Dermis microvascular lymphatic vessel endothelial cell (primary cell): ENCODE measurements around the gene NBPF6. TPM values are rescaled to one million over a fixed set of nuclear protein-coding genes. Genes with fewer than 3 reads are reported as not detected.
"Not testable (repeated sequence)": the region's sequence is repeated elsewhere in the genome, so short reads cannot be mapped to it uniquely, and the experiment has no call there.

ENCODE experiments used
- DNase-seq, 2 donors: peaks; one replicate each; pipeline versions ENCODE4 v3.0.0 to v3.0.0-alpha.2; 2010; ENCODE audit warnings: low read depth in 2 of 2
- total RNA-seq: library from RNA; depleted of rRNA; stranded (reverse); fragments of >200 nt; gene quantifications from 2 replicates; pipeline ENCODE4 v1.2.1, GENCODE V29; 2014

NBPF6 gene, protein sequence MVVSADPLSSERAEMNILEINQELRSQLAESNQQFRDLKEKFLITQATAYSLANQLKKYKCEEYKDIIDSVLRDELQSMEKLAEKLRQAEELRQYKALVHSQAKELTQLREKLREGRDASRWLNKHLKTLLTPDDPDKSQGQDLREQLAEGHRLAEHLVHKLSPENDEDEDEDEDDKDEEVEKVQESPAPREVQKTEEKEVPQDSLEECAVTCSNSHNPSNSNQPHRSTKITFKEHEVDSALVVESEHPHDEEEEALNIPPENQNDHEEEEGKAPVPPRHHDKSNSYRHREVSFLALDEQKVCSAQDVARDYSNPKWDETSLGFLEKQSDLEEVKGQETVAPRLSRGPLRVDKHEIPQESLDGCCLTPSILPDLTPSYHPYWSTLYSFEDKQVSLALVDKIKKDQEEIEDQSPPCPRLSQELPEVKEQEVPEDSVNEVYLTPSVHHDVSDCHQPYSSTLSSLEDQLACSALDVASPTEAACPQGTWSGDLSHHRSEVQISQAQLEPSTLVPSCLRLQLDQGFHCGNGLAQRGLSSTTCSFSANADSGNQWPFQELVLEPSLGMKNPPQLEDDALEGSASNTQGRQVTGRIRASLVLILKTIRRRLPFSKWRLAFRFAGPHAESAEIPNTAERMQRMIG
- total RNA-seq, result not detected in 2 replicates

DNA sequence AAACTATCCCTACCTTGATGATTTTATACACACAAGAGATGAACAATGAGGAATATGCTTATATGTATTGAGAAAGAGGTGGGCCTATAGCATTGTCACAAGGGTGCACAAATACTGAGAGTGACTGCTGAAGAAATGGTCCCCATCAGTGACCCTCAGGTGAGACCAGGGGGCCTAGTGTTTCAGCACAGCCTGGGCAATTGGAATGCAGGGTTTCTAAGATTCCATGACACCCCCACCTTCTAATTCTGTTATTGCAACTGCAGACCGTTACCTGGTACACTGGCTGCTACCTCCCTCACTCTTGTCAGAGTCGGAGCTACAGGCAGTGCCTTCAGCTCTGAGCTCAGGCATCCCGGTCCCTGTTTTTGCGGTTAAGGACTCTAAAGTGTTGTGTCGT is at the start of gene NBPF6:
Gene NBPF6, plus strand, starts transcription at position 301 of the 400 bp plus-strand sequence. CDS start 259 bp downstream, outside the sequence.
- DNase-seq, result not testable (repeated sequence)

DNA sequence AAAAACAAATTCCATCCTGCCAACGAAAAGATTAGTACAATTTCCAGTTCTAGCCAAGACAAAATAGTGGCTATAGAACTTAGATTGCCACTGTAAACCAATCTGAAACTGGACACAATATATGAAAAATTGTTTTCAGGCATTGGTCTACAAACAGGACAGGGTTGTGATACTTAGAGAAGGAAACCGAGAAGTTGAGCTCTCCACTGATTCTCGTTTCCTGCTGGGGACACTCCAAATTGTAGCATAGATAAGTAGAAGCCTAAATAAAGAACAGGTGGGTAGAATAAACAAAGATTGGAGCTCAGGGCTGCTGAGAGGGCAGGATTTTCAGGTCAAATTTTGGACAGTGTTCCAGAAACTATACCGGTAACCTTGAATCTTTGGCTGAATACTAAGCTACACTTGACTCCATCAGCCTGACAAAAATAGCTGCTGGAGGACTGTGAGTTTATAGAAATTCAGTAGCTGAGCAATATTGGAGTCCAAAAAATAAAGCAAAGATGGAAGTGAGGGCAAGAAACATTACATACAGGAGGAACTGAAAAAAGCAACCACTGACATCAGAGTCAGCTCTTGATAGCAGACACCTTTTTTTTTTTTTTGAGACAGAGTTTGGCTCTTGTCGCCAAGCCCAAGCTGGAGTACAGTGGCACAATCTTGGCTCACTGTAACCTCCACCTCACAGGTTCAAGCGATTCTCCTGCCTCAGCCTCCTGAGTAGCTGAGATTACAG is 38.9 kb upstream of the NBPF6 start:
- DNase-seq, result not testable (repeated sequence)

DNA sequence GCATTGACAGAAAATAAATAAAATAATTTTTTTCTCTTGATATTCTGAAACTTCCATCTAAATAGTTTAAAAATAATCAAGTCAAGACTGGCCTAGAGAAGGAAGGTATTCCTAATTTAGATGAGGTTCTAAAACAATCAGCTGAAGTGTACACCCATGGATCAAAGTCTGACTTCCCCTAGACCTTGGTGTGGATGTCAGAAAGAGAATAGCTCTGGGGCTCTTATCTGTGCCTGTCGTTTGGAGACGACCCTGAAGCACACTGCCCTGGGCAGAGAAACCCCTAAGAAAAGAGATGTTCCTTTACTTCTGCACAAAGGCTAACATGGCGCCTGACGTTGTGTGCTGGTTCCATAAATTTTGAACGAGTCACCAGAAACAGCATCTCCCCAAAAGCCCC is 30.0 kb upstream of the NBPF6 start:
- not testable (repeated sequence) for DNase-seq

DNA sequence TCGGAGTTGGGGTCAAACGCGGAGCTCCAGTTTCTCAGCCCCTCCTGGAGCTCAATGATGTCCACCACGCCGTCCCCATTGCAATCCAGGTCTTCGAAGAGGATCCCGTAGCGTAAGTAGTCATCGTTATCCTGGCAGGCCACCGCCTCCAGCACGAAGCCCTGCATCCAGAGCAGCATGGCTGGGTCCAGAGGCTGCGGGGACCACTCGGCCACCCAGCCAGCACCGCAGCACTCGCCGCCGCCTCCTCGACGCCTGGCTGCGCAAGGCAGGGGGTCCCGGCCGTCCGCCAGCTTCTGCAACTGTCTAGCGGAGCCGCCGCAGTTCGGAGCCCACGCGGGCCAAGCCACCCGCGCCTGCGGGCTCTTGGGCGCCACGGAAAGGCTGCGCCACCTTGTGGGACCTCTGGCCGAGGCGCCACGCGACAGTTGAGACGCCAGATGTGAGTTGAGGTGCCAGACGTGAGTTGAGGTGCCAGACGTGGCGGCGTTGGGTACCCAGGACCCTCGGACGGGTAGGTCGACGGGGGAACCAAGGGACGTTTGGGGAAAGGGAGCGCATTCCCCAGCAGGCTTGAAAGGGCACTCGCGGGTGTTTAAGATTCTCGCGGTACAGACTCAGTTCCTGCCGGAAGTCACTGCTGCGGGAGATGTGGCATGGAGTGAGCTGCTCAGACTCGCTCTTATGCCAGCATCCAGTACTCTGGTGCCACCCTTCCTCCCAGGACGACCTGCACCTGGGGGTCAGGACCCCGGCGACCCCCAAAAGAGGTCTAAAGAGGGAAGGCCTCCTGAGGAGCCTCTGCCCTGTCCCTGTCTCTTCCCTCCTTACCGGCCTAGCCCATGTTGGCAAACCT is 28.9 kb upstream of the NBPF6 start:
- not testable (repeated sequence) for DNase-seq

DNA sequence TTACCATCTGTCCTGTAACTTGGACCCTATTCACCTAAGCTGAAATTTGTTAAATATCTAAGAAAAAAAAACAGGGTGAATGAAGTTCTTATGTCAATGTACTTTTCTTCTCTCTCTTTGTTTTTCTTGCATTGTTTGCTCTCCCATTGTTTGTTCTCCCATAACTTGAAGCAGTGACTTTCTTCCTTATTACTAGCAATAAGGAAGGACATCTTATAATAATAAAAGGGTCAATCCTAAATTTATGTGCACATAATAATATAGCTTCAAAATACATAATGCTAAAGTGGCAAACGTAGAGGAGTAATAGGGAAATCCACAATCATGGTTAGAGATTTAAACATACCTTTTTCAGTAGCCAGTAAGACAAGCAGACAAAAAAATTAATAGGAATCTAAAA is 23.3 kb upstream of the NBPF6 start:
- DNase-seq, result not testable (repeated sequence)

DNA sequence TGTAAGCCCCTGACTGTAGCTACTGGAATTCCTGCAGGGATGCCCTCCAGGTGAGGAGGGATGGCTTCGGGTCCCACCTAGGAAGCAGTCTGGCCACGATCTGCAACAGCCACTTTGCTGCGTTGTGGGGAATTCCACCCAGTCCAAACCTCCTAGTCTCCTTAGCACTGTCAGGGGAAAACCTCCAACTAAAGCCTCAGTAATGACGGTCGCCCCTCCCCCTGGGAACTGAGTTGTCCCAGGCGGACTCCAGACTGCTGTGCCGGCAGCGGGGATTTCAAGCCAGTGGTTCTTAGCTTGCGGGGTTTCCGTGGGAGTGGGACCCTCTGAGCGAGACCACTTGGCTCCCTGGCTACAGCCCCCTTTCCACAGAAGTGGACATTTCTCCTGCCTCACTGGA is 18.1 kb upstream of the NBPF6 start:
- DNase-seq, result not testable (repeated sequence)

DNA sequence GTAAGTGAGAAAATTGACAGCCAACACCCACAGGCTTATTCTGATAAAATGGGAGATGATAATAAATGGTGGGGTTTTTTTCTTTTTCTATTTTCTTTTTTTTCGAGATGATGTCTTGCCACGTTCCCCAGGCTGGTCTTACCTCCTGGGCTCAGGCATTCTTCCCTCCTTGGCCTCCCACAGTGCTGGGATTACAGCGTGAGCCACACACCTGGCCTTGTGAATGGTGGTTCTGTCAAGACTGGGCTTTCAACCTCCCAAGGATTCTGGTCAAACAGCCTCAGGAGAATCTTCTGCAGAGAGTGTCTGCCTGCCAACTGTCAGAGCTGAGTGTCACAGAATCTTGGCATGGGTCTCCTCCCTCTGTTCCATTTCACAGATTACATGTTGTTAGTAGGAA is 16.7 kb upstream of the NBPF6 start:
- DNase-seq, result not testable (repeated sequence)

DNA sequence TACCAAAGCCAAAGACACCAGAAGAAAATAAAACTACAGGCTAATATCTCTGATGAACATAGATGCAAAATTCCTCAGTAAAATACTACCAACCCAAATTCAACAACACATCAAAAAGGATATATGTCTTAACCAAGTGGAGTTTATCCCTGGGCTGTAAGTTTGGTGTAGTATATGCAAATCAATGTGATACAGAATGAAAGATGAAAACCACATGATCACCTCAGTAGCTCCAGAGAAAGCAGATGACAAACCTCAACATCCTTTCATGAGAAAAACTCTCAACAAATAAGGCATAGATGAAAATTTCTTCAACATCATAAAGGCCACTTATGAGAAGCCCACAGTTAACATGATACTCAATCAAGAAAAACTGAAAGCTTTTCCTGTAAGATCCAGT is 11.6 kb upstream of the NBPF6 start:
- not testable (repeated sequence) for DNase-seq

DNA sequence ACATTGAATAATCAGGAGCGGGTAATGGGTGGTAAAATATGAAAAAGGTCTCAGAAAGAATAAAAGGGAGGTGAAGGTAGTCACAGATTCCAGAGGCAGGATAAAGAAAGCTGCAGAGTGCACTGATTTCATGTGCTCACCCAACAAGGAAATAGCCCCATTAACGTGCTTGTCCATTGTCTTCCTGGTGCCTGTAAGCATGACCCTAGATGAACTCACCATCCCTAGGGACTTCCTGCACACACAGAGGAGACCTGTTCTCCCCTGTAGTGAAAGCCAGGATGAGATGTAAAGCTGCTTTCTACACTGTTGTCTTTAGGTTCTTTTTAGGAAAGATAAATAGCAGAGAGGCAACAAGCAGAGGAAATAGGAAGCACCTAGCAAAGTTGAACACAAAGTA is 4.4 kb downstream of the NBPF6 start:
- not testable (repeated sequence) for DNase-seq

DNA sequence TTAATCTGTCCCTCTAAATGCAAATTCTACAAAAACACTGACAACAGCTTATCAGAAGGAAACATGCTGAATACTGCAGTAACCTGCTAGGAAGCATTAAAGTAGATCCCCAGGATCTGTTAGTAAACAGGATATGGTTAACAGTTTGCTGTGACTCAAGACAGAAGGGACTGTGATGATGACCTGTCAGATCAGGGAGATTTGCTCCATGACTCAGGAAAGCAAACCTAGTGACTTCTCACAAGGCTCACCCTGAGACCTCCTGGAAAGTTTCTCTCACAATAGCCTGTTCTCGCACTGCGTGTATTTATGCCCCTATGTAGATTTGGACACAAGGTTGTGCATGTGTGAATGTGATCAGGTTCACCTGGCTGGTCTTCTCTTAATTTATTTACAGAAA is 8.5 kb downstream of the NBPF6 start:
- not testable (repeated sequence) for DNase-seq

DNA sequence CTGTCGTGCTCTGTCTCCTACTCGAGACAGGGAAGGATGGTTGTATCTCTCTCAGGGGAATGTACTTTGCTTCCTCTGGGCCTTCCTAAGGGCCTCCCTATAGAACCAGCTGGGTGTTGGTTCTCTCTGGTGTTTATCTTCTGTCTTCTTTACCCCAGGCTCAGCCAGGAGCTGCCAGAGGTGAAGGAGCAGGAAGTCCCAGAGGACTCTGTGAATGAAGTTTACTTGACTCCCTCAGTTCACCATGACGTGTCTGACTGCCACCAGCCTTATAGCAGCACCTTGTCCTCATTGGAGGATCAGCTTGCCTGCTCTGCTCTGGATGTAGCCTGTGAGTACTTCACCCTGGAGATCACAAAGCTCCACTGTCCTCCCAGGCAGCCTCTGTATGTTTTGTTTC is 11.6 kb downstream of the NBPF6 start:
- DNase-seq, result not testable (repeated sequence)

DNA sequence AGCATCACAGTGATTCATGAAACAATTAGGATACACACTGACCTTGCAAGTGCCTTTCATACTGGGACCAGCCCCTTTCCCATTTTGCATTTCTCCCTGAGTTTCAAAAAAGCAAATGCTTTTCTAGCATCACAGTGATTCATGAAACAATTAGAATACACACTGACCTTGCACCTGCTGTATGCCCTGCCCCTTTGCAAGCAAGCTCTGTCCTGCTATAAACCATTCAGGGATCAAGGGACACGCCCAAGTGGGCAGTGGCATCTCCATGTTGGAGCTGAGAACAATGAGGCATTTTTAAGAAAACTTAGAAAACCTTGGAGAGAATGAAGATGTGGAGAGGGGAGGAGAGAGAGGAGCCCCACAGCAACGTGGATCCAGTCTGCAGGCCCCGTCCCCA is 13.8 kb downstream of the NBPF6 start:
- not testable (repeated sequence) for DNase-seq

DNA sequence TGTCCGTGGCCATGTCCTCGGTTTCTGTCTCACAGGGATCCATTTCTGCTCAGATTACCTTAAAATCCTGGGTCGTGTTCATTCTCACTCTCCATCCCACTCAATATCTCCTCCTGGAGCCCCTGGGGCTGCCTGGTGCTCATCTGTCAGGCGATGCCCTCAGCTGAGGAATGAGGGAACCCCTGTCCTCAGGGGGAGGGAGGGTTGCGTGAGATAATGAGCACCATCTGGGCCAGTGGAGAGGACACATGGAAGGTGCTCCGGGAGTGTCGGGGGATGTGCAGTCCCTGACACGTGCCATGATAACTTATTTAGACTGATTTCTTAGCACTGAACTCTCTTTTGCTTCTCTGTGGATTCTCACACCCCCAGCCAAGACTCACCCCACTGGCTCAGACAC is 16.0 kb downstream of the NBPF6 start:
- not testable (repeated sequence) for DNase-seq

DNA sequence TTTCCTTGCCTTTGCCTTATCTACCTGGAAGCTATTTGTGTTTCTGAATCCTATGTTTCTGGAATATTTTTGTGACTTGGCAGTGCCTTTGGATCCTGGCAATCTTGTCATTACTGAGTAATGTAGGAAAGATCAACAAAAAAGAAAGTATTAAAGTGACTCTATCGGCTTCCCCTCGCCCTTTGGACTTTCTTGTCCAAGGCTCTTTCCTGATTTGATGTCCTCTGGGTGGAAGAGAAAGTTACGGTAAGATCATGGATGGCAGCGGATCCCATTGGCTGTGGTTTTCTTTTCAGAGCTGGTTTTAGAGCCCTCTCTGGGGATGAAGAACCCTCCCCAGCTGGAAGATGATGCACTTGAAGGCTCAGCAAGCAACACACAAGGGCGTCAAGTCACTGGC is 17.0 kb downstream of the NBPF6 start:
- DNase-seq, result not testable (repeated sequence)

DNA sequence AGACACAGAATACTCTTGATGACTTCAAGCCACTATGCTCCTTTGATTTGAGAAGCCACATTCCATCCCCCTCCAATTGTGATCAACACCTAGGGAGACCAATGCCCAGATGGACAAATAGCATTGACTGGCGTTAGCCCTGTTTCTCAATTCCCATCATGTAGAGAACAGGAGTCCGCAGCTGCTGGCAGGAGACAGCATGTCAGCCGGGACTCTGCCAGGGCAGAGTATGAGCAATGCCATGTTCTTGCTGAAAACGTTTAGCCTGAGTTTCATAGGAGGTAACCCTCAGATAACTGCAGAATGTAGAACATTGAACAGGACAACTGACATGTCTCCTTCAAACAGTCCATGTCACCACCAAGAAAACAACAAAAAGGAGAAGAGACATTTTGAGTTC is 20.6 kb downstream of the NBPF6 start:
- not testable (repeated sequence) for DNase-seq

DNA sequence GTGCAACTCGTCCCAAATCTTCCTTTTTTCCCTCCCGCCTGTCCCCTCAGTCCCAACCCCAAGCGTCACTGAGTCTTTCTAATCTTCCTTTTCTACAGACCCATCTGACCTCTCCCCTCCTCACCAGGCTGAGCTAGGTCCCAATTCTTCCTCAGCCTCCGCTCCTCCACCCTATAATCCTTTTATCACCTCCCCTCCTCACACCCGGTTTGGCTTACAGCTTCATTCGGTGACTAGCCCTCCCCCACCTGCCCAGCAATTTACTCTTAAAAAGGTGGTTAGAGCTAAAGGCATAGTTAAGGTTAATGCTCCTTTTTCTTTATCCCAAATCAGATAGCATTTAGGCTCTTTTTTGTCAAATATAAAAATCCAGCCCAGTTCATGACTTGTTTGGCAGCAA is 24.4 kb downstream of the NBPF6 start:
- not testable (repeated sequence) for DNase-seq

DNA sequence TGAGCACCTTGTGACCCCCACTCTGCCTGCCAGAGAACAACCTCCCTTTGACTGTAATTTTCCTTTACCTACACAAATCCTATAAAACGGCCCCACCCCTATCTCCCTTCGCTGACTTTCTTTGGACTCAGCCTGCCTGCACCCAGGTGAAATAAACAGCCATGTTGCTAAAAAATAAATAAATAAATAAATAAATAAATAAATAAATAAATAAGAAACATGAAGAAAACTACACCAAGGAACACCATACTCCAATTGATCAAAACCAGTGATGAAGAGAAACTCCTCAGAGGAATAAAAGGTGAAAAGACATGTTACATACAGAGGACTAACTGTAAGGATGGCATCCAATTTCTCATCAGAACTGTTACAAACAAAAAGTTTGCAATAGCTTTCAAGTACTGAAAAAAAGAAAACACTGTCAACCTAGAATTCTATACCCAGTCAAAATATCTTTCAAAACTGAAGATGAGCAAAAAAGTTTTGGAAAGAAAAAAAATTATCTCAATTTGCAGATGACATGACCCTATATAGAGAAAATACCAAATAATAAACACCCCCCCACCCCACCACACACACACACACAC is 28.4 kb downstream of the NBPF6 start:
- DNase-seq, result no peak

DNA sequence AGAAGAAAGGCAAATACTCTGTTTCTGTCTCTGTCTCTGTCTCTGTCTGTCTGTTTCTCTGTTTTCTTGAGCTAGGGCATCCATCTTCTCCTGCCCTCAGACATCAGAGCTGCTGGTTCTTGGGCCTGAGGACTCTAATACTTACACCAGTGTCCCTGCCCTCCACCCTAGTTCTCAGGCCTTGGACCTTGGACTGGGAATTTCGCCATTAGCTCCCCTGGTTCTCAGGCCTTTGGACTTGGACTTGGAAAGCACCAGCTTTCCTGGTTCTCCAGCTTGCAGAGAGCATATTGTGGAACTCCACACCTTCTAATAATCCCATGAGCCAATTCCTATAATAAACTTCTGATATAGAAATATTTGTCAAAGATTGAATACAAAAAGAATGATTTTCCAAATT is 32.6 kb downstream of the NBPF6 start:
- DNase-seq, result no peak

DNA sequence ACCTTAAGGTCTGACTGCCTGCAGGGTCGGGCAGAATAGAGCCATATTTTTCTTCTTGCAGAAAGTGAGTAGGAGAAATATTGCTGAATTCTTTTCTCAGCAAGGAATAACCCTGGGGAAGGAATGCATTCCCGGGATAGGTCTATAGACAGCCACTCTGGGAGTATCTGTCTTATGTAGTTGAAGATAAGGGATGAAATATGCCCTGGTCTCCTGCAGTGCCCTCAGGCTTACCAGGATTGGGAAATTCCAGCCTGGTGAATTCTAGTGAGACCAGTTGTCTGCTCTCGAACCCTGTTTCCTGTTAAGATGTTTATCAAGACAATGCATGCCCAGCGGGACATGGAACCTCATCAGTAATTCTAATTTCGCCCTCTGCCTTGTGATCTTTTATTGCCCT is 35.8 kb downstream of the NBPF6 start:
- not testable (repeated sequence) for DNase-seq

DNA sequence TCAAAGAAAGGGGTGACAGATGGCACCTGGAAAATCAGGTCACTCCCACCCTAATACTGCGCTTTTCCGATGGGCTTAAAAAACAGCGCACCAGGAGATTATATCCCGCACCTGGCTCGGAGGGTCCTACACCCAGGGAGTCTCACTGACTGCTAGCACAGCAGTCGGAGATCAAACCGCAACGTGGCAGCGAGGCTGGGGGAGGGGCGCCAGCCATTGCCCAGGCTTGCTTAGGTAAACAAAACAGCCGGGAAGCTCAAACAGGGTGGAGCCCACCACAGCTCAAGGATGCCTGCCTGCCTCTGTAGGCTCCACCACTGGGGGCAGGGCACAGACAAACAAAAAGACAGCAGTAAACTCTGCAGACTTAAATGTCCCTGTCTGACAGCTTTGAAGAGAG is 36.6 kb downstream of the NBPF6 start:
- not testable (repeated sequence) for DNase-seq

DNA sequence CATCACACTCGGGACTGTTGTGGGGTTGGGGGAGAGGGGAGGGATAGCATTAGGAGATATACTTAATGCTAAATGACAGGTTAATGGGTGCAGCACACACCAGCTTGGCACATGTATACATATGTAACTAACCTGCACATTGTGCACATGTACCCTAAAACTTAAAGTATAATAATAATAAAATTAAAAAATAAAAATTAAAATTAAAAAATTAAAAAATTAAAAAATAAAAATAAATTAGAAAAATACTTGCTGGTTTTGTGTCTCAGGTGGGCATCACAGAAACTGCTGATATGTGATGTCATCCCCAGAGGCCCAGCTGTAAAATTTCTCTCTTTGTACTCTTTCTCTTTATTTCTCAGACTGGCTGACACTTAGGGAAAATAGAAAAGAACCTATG is 44.9 kb downstream of the NBPF6 start:
- not testable (repeated sequence) for DNase-seq
